Neural cell (in vitro differentiated cells): ENCODE measurements around the gene SNTG2.

ENCODE experiments used
- CTCF ChIP-seq: fragments of 450-650 bp; IDR thresholded peaks from 2 replicates; pipeline ENCODE4 v1.5.1; 2014; ENCODE audit warnings: antibody characterized with exemption, mild to moderate bottlenecking, moderate library complexity; ENCODE audit not compliant: poor library complexity, severe bottlenecking
- EP300 ChIP-seq: fragments of 450-650 bp; conservative IDR thresholded peaks from 2 replicates; pipeline ENCODE4 v1.6.1; 2014; ENCODE audit warnings: antibody characterized with exemption, mild to moderate bottlenecking, moderate library complexity; ENCODE audit not compliant: poor library complexity, severe bottlenecking
- EZH2 ChIP-seq: fragments of 200-600, 300-800 bp; shearing (Covaris generic), sonication (generic); IDR thresholded peaks from 2 replicates; pipeline ENCODE4 v1.6.1; 2014; ENCODE audit warnings: antibody characterized with exemption, low read length, borderline replicate concordance, mild to moderate bottlenecking; ENCODE audit not compliant: insufficient read depth, poor library complexity, severe bottlenecking
- MXI1 ChIP-seq: fragments of 450-650 bp; conservative IDR thresholded peaks from 2 replicates; pipeline ENCODE4 v1.6.1; 2014; ENCODE audit warnings: antibody characterized with exemption, mild to moderate bottlenecking; ENCODE audit not compliant: poor library complexity, severe bottlenecking
- POLR2AphosphoS5 ChIP-seq: IDR thresholded peaks from 2 replicates; pipeline ENCODE4 v1.6.1; 2012
- REST ChIP-seq: IDR thresholded peaks from 2 replicates; pipeline ENCODE4 v1.6.1; 2012; ENCODE audit warnings: borderline replicate concordance
- SMC3 ChIP-seq: fragments of 450-650 bp; conservative IDR thresholded peaks from 2 replicates; pipeline ENCODE4 v1.6.1; 2014; ENCODE audit warnings: antibody characterized with exemption, mild to moderate bottlenecking, moderate library complexity; ENCODE audit not compliant: poor library complexity
- TAF1 ChIP-seq: IDR thresholded peaks from 2 replicates; pipeline ENCODE4 v1.6.1; 2012; ENCODE audit warnings: low read depth

- TF ChIP-seq POLR2AphosphoS5: no peak
- no peak for TF ChIP-seq EP300
- no peak for TF ChIP-seq CTCF
- TF ChIP-seq TAF1: no peak
- TF ChIP-seq EZH2: no peak
- no peak for TF ChIP-seq SMC3
- TF ChIP-seq MXI1: no peak
- TF ChIP-seq REST: no peak
Observed at GRCh38 chr2:937530-937929, 13.1 kb upstream of the SNTG2 start.
